NCI-H748 treated with DMSO at 0.1 percent for 48 hours (cell line): ENCODE results near the gene PEX13.
A peak's percentile ranks its signal among the peaks of the same experiment; 100 is the strongest.
"Not testable (repeated sequence)": the region's sequence is repeated elsewhere in the genome, so short reads cannot be mapped to it uniquely, and the experiment has no call there.

ENCODE experiments used
- DNase-seq: peaks from one replicate; lab custom pipeline; 2025; lab: John Stamatoyannopoulos, UW

The PEX13 gene

GRCh38 chr2:61017556-61018317 lies at the start of gene PEX13, which contains the start of gene PUS10:
Gene PEX13, plus strand, starts transcription at chr2:61017720. Its CDS starts 40 bp downstream, at chr2:61017760.
Gene PUS10, minus strand, starts transcription at chr2:61018255. Its CDS starts 6,365 bp downstream, at chr2:61011890.
- DNase-seq = no peak

- DNase-seq = no peak
Observed at GRCh38 chr2:60972889-60973656, 44.4 kb upstream of the PEX13 start.

GRCh38 chr2:60973705-60974104 lies 43.8 kb upstream of the PEX13 start:
- DNase-seq = no peak

- DNase-seq = no peak
Observed at GRCh38 chr2:60974652-60975051, 42.9 kb upstream of the PEX13 start.

- DNase-seq = no peak
Observed at GRCh38 chr2:60976256-60976850, 41.2 kb upstream of the PEX13 start.

DNA sequence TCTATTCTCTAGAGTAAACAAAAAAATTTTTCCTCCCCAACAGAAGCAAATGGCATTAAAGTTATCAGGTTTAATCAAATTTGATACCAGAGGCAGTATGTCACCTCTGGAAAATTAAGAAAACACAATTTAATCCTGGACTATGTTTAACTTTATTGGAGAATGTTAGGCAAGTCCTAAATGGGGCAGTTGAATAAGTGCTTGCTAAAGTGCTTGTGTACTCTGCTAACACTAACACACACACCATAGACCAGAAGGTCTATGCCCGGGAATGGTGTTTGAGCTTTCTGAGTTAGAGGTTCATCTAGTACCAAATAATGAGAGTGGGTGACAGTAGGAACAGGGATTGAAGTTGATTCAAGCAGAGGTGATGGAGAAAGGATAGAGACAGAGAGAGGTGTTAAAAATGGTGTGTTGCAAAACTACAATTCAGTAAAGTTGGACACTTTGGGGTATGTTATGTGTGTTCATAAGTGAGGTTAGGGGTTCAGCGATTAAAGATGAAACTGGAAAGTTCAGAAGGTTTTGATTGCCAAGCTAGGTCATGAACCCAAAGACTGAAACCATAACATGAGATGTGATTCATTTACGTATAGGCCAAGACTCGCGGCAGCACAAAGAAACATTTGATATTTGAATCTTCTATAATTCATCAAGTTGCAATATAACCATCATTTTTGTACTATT lies 40.5 kb upstream of the PEX13 start:
- no peak for DNase-seq

DNA sequence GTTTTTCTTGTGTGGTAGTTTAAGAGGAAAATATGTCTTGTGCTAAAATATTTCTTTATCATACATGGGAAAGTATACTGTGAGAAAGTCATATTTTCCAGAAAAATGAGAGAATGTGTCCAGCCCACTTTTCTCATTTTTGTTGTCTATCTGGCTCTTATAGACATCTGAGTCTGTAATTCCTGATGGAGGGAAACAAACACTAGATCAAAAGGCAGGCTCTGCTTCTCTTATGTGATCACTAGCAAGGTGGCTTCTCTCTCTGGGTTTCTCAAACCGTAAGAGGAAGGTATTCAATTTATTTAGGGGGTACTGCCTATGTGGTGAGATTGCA lies 40.0 kb upstream of the PEX13 start:
- no peak for DNase-seq

- no peak for DNase-seq
Observed at GRCh38 chr2:60979231-60979630, 38.3 kb upstream of the PEX13 start.

DNA sequence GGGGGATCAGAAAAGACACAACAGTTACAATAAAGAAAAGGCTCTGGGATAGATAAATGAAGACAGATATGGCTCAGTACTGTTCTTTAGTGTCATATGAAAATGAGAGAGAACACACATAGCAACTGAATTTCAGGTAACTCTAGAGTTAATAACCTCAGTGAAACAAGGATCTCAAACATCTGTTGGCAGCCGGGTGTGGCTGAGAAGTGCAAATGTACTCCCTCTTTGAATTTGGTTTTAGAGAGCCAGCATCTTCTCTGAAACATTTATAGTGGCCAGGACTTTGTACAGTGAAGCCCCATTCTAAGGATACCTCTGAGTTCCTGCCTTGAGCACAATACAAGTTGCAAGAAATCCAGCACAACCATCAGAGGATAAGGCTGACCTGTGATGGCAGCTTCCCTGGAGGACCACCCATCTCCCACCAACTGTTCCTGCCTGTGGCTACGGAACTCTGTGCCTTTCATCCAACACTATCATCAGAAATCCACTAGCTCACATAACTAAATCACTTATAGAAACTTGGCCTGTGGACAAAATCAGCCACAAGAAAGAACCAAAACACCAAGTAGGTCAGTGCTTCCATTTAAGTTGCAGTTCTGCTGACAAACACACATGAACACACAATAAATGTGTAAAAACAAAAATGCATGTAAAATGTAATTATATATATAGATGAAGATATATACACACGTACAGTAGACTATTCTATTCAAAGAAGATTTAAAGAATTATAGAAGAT lies 37.3 kb upstream of the PEX13 start:
- DNase-seq = no peak

- not testable (repeated sequence) for DNase-seq
Observed at GRCh38 chr2:60982066-60982465, 35.5 kb upstream of the PEX13 start.

GRCh38 chr2:60984720-60985119 lies 32.8 kb upstream of the PEX13 start:
- no peak for DNase-seq

DNA sequence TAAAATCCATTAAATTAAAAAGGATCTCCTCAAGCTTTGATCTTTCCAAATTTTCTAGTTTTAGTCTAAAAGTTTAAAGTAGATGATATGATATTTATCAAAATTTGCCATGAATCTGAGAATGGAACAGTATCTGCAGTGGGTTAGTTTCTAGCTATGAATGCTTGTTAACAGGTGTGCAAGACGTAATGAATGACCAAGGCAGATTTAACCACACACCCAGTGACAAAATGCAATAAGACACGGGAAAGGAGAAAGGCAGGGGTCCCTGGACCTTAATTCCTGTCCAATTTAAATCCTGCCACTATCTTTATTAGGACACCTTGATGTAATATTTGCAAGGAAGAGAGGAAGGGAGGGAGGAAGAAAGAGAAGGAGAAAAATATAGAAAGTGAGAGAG lies 30.5 kb upstream of the PEX13 start:
- no peak for DNase-seq

DNA sequence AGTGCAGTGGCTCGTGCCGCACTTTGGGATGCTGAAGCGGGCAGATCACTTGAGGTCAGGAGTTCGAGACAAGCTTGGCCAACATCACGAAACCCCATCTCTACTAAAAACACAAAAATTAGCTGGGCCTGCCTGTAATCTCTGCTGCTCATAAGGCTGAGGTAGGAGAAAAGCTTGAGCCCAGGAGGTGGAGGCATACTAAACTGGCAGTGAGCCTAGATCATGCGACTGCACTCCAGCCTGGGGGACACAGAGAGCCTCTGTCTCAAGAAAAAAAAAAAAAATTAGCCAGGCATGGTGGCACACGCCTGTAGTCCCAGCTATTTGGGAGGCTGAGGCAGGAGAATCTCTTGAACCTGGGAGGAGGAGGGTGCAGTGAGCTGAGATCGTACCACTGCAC lies 29.9 kb upstream of the PEX13 start:
- DNase-seq = not testable (repeated sequence)

- DNase-seq = no peak
Observed at GRCh38 chr2:60989259-60989658, 28.3 kb upstream of the PEX13 start.

DNA sequence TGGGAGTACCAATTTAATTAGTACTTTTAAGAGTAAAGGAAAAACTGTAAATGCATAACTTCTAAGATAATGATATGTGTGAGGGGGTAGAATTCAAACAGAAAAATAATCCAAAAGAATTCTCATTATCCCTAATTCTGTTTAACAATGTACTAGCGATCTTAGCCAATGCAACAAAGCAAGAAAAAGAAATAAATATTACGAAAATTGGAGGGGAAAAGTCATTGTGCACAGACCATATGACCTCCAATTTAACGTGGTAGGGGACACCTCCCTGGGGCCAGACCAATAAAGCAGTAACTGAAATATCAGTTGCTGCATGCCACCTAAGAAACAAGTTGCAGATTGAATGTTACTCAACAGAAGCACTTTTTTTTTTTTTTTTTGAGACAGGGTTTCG lies 25.9 kb upstream of the PEX13 start:
- no peak for DNase-seq

- no peak for DNase-seq
Observed at GRCh38 chr2:60992985-60993392, 24.5 kb upstream of the PEX13 start.

DNA sequence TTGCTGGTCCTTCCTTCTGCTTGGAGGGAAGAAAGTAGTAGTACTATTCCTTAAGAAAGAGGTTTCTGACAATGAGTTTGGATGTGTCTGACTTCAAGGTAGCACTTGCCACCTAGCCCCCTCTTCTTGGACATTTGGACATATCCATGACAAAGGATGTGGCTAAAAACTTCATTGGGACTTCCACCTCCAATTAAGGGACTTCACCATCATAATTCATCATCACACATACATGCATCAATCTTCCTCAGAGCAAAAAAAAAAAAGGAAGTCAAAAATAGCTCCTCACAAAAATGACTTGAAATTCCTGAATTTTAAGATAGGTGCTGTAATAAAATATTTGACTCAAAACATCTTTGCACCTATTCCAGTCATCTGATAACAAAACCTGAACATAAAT lies 23.4 kb upstream of the PEX13 start:
- no peak for DNase-seq

DNA sequence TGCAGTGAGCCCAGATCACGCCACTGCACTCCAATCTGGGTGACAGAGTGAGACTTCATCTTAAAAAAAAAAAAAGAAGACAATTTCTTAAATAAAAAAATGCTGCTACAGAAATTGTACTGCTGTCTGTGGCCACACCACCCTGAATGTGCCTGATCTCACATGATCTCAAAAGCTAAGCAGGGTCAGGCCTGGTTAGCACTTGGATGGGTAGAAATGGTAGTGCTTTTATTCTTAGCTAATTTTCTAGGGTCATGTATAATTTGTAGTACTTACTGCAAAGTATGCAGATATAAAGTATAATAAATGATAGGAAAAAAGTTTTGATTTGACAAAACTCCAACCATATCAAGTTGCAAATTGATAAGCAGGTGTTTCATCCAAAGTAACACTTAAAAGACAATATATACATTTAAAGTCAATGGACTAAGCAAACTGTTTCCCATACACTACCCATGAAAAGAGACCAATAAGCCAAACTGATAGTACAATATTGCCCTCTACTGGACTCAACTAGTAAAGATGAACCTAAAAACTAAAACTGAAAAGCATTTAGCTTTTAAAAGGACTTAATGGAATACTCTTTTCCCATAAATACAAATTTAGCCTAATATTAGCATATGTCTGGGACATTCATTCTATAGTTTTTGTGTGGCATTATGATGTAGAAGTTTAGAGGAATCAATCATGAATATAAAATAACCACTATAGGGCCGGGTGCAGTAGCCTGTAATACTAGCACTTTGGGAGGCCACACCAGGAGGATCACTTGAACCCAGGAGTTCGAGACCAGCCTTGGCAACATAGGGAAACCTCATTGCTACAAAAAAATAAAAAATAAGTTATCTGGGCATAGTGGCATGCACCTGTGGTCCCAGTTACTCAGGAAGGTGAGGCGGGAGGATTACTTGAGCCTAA lies 18.6 kb upstream of the PEX13 start:
- peak; percentile 31 for DNase-seq

DNA sequence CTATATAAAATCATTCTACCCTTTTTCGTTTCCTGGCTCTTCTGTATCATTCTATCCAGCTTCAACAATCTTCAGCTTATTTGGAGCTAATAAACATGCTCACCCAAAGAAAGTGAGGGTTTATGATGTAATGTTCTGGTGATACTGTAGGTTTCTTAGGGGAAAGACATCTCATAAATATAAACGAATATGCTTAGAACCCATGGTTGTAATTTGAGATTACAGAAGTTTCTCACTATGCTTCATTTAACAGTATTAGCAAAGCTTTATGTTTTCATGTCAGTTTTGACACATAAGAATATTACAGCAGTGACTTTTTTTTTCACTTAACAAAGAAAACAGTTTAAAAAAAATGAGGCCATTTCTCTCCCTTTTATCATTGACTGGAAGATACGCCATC lies 11.8 kb upstream of the PEX13 start:
- no peak for DNase-seq

- no peak for DNase-seq
Observed at GRCh38 chr2:61006486-61007105, 10.9 kb upstream of the PEX13 start.
